H1 (cell line): Measurements from ENCODE around the gene MIOX. TPM values are rescaled to one million over a fixed set of nuclear protein-coding genes. Genes with fewer than 3 reads are reported as not detected.

Source experiments
- CEBPB ChIP-seq: IDR thresholded peaks from 2 replicates; pipeline ENCODE4 v1.6.1; 2012; ENCODE audit warnings: low read depth, low read length
- CHD2 ChIP-seq: IDR thresholded peaks from 2 replicates; pipeline ENCODE4 v1.6.1; 2012; ENCODE audit warnings: low read length, improper control_type of control experiment
- EZH2 ChIP-seq: fragments of 200-600 bp; sonication (generic); IDR thresholded peaks from 2 replicates; pipeline ENCODE4 v1.7.1; 2012; ENCODE audit warnings: low read depth, mild to moderate bottlenecking, moderate library complexity, low read length, inconsistent platforms; ENCODE audit not compliant: severe bottlenecking
- KDM4A ChIP-seq: IDR thresholded peaks from one replicate; pipeline ENCODE4 v1.7.1; 2012; ENCODE audit warnings: low read depth, mild to moderate bottlenecking, moderate library complexity, low read length, inconsistent platforms; ENCODE audit not compliant: severe bottlenecking
- KDM5A ChIP-seq: fragments of 200-600 bp; IDR thresholded peaks from 2 replicates; pipeline ENCODE4 v1.7.1; 2012; ENCODE audit warnings: mild to moderate bottlenecking, low read length, inconsistent platforms, mixed read lengths
- MAFK ChIP-seq: IDR thresholded peaks from 2 replicates; pipeline ENCODE4 v1.6.1; 2012; ENCODE audit warnings: low read depth, mild to moderate bottlenecking, improper control_type of control experiment, low read length
- SIN3A ChIP-seq, 2 experiments: IDR thresholded peaks in 1 of 2; conservative IDR thresholded peaks in 1 of 2; 2 replicates each; pipeline ENCODE4 v1.6.1; 2011 to 2012; ENCODE audit warnings: low read length in 2 of 2, improper control_type of control experiment in 1 of 2, low read depth in 1 of 2, mild to moderate bottlenecking in 1 of 2
- SUZ12 ChIP-seq: fragments of 200-600 bp; sonication (generic); IDR thresholded peaks from 2 replicates; pipeline ENCODE4 v1.6.1; 2012; ENCODE audit warnings: mild to moderate bottlenecking, inconsistent platforms, low read length, moderate library complexity, mixed read lengths
- TAF7 ChIP-seq: optimal IDR thresholded peaks from 2 replicates; pipeline ENCODE3; 2011; ENCODE audit warnings: low read depth, mild to moderate bottlenecking, inconsistent platforms, low read length, moderate library complexity, borderline replicate concordance
- TBP ChIP-seq: IDR thresholded peaks from 2 replicates; pipeline ENCODE4 v1.6.1; 2011; ENCODE audit warnings: low read depth, low read length, improper control_type of control experiment
- ZNF274 ChIP-seq: IDR thresholded peaks from 2 replicates; pipeline ENCODE4 v1.7.0; 2012; ENCODE audit warnings: low read length, borderline replicate concordance; ENCODE audit errors: extremely low read depth
- polyA plus RNA-seq, 7 experiments: library from polyadenylated mRNA; depleted of rRNA in 3 of 7; stranded (reverse) in 5 of 7; unstranded in 2 of 7; fragments of >200 nt in 5 of 7; fragments of 200-250 nt in 2 of 7; gene quantifications; 1 replicate in 5 of 7; 2 replicates in 1 of 7; 4 replicates in 1 of 7; pipeline versions ENCODE4 v1.2.1 to v1.2.3, GENCODE V29; 2011 to 2013; ENCODE audit warnings: missing spikeins in 2 of 7, mixed read lengths in 2 of 7
- total RNA-seq: library from RNA; stranded (reverse); fragmentation: NEBNext Ultra II Directional; extraction: Animal tissue kit (Norgen Biotek cat#: 25700); gene quantifications from 2 replicates; pipeline ENCODE4 v1.2.1, GENCODE V29; 2021
- TF ChIP-seq, protein P1 (sequence below): fragments of 300-600 bp; sonication (generic); IDR thresholded peaks from 2 replicates; pipeline ENCODE4 v1.7.1; 2012; ENCODE audit warnings: low read length, moderate library complexity, mild to moderate bottlenecking, inconsistent platforms; ENCODE audit not compliant: insufficient replicate concordance

Gene MIOX
- total and polyA plus RNA-seq, 2 of the 8 experiments (the other 6 are each of a cell fraction or from before 2014, with no cell fraction given): 0.30 to 0.32 TPM

DNA sequence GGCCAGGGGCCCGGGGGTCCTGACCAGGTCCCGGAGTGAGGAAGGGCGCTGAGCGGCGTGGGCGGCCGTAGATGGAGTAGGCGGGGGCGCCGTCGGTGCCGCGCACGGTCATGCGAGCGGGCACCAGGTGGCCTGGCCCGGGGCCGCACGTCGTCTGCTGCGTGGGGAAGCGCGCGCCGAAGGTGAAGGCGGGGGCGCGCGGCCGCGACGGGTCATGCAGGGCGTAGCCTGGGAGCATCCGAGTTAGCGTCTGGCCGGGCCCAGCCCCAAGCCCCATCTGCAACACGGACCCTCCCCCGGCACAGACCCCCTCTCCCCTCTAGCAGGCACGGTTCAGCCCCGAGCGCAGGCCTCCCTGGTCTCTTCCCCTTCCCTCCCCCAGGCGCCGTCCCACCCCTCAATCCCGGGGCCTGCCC lies 44.9 kb downstream of the MIOX start (continued):
- TF ChIP-seq TAF7 (no peak), MAFK (no peak), SUZ12 (peak; percentile 65; the same call in 1 of the 2 replicates), SIN3A (conservative IDR thresholded peaks at IDR 0.05 in 1 of 2, IDR thresholded peaks at IDR 0.05 in 1 of 2; ENCODE audit: low read depth in 1 of 2, low read length in 2 of 2) (no peak), EZH2 (peak; percentile 70), KDM5A (no peak), ZNF274 (no peak), KDM4A (peak; percentile 22), CHD2 (no peak), TBP (no peak), CEBPB (no peak)
- TF ChIP-seq, protein P1, sequence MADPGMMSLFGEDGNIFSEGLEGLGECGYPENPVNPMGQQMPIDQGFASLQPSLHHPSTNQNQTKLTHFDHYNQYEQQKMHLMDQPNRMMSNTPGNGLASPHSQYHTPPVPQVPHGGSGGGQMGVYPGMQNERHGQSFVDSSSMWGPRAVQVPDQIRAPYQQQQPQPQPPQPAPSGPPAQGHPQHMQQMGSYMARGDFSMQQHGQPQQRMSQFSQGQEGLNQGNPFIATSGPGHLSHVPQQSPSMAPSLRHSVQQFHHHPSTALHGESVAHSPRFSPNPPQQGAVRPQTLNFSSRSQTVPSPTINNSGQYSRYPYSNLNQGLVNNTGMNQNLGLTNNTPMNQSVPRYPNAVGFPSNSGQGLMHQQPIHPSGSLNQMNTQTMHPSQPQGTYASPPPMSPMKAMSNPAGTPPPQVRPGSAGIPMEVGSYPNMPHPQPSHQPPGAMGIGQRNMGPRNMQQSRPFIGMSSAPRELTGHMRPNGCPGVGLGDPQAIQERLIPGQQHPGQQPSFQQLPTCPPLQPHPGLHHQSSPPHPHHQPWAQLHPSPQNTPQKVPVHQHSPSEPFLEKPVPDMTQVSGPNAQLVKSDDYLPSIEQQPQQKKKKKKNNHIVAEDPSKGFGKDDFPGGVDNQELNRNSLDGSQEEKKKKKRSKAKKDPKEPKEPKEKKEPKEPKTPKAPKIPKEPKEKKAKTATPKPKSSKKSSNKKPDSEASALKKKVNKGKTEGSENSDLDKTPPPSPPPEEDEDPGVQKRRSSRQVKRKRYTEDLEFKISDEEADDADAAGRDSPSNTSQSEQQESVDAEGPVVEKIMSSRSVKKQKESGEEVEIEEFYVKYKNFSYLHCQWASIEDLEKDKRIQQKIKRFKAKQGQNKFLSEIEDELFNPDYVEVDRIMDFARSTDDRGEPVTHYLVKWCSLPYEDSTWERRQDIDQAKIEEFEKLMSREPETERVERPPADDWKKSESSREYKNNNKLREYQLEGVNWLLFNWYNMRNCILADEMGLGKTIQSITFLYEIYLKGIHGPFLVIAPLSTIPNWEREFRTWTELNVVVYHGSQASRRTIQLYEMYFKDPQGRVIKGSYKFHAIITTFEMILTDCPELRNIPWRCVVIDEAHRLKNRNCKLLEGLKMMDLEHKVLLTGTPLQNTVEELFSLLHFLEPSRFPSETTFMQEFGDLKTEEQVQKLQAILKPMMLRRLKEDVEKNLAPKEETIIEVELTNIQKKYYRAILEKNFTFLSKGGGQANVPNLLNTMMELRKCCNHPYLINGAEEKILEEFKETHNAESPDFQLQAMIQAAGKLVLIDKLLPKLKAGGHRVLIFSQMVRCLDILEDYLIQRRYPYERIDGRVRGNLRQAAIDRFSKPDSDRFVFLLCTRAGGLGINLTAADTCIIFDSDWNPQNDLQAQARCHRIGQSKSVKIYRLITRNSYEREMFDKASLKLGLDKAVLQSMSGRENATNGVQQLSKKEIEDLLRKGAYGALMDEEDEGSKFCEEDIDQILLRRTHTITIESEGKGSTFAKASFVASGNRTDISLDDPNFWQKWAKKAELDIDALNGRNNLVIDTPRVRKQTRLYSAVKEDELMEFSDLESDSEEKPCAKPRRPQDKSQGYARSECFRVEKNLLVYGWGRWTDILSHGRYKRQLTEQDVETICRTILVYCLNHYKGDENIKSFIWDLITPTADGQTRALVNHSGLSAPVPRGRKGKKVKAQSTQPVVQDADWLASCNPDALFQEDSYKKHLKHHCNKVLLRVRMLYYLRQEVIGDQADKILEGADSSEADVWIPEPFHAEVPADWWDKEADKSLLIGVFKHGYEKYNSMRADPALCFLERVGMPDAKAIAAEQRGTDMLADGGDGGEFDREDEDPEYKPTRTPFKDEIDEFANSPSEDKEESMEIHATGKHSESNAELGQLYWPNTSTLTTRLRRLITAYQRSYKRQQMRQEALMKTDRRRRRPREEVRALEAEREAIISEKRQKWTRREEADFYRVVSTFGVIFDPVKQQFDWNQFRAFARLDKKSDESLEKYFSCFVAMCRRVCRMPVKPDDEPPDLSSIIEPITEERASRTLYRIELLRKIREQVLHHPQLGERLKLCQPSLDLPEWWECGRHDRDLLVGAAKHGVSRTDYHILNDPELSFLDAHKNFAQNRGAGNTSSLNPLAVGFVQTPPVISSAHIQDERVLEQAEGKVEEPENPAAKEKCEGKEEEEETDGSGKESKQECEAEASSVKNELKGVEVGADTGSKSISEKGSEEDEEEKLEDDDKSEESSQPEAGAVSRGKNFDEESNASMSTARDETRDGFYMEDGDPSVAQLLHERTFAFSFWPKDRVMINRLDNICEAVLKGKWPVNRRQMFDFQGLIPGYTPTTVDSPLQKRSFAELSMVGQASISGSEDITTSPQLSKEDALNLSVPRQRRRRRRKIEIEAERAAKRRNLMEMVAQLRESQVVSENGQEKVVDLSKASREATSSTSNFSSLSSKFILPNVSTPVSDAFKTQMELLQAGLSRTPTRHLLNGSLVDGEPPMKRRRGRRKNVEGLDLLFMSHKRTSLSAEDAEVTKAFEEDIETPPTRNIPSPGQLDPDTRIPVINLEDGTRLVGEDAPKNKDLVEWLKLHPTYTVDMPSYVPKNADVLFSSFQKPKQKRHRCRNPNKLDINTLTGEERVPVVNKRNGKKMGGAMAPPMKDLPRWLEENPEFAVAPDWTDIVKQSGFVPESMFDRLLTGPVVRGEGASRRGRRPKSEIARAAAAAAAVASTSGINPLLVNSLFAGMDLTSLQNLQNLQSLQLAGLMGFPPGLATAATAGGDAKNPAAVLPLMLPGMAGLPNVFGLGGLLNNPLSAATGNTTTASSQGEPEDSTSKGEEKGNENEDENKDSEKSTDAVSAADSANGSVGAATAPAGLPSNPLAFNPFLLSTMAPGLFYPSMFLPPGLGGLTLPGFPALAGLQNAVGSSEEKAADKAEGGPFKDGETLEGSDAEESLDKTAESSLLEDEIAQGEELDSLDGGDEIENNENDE: no peak
